ENCODE results near the gene HNRNPH2.

Gene HNRNPH2

DNA sequence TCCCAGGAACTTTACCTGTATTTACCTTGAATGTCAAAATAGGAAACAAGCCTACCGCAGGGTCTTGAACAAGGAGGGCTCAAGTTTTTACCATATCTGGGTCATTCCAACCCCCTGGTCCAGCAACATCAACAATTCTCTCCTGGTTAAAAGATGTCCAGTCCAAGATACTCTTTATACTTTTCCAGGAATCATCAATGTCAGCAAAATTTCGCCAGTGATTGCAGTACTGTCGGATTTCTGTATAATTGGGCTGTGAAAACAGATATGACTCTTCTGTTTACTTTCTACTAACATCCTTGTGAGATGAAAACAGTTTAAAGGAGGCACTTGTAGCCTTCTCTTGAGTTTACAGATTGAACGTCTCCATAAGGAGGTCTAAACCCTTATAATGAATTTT, 9.3 kb upstream of the HNRNPH2 start:
- no peak for DNase-seq

DNA sequence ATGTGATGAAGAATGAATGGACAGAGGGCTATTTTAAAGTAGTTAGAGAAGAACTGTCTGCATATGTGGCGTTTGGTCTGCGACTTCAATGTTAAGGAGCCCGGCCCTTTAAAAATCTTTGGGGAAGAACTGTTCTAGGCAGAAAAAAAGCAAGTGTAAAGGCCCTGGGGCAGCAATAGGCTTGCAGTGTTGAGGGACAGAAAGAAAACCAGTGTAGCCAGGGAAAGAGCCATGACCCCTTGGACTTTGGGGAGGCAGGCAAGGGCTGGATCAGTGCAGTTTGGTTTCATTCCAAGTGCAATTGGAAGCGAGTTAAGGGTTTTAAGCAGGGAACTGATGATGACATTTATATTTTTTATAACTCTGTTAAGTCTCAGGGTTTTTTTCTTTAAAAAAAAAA, 8.2 kb upstream of the HNRNPH2 start:
- DNase-seq: no peak

DNA sequence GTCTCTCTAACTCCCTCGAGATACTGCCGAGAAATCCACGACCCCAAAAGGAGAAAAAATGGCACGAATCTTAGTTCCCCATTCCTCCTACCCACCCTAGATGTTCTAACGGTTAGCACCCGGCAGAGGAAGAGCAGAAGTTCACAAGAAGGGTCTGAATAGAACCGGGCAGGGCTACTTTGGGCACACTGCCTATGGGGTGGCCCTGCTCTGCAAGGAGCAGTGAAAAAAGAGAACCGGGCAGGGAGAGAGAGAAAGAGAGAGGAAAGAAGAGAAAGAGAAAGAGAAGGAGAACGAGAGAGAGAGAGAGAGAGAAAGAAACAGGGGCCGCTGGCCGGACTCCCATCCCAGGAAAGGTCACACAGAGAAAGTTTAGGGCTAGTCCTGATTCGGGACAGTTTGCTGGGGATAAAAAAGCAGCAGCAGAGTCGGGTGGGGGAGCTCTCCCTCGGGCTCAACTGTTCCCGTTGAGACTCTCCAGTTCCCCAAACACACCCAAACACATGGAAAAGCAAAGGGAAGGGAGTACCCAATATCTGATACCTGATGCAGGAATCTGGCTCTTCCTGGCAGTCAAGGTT, 765 bp upstream of the HNRNPH2 start:
- DNase-seq: peak; percentile 1

DNA sequence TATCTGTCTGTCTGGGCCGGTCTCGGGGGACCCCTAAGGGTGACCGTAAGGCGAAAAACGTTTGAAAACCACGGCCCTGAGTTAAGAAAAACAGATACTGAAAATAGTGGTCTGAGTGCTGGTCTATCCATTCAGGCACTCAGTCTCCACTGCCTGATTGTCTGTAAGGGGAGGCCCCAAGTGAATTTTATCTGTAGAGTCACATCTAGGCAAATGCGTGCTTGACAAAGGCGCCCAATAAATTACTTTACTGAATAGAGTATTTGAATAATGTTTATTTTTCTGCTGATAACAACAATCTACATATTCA, 465 bp downstream of the HNRNPH2 start:
- no peak for DNase-seq

DNA sequence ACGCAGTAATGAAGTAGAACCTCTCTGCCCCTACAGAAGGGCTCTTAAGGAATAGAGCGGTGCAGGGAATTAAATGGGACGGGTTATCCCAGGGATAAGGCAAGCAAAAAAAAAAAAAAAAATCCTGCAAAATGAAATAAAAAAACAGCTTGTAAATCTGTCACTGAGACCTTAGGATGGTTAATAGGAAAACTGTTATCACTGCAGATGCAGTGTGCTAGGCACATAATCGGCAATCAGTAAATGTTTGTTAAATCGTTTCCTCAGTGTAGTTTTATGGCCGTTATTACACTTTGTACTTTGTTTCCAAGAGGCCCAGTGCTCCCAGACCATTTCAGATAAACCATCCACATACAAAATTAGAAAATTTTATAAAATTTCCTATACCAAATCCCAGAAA, 1.0 kb downstream of the HNRNPH2 start:
- DNase-seq: peak; percentile 23

DNA sequence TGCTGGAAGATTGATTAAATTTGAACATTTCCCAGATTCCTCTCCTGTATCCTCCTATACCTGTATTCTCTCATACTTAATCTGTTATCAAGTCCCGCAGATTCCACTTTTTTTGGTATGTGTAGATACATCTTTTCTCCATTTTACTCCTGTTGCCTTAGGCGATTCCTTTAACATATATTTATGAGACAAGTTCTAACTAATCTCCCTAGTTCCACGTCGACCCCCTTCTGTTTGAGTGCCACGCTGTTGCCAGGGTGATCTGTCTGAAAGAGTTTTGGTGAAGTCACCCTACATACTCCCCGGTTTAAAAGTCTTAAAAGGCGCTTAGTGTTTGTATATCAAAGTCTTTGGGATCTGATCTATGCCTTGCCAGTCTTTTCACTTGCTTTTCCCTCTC, 2.4 kb downstream of the HNRNPH2 start:
- DNase-seq: peak; percentile 1

DNA sequence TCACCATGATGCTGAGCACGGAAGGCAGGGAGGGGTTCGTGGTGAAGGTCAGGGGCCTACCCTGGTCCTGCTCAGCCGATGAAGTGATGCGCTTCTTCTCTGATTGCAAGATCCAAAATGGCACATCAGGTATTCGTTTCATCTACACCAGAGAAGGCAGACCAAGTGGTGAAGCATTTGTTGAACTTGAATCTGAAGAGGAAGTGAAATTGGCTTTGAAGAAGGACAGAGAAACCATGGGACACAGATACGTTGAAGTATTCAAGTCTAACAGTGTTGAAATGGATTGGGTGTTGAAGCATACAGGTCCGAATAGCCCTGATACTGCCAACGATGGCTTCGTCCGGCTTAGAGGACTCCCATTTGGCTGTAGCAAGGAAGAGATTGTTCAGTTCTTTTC, 4.0 kb downstream of the HNRNPH2 start:
- DNase-seq: no peak

DNA sequence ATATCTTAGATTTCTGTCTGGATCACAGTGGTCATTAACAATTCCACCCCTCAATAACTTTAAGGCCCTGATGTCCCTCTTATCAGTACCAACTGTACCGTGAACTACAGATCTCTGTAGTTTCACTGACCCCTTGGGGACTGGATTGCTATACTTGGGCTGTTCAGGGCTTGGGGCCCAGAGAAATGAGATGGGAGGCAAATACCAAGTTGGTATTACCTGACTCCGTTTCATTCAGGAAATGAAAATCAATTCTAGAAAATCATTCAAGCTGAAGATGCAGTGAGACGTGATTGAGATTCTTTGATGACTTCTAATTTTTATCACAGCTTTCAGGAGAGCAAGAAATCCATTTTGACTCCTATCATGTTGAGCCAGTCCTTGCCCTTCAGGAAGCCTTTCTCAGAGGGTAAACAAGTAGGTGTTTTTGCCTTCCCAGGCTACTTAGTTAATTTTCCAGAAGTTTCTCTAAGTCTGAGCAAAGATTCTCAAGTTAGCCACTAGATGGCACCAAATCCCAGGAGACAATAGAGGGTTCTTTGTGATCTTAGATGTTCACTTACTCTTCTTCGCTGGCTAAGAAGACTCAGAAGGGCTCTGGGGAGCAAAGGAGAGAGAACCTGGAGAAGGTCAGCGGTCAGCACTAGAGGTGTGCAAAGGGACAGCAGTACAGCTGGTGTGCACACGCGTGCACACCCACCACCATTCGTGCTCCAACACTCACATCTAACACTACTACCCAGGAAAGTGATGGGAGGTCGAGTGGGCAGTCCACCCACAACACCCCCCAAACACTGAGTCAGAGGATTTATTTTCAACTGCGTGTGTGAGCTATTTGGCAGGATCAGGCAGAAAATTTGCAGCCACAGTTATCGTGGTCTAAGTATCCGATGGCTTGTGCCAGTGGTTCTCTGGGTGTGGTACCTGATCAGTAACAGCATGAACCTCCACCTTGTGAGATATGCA, 7.4 kb downstream of the HNRNPH2 start:
- DNase-seq: peak; percentile 67

DNA sequence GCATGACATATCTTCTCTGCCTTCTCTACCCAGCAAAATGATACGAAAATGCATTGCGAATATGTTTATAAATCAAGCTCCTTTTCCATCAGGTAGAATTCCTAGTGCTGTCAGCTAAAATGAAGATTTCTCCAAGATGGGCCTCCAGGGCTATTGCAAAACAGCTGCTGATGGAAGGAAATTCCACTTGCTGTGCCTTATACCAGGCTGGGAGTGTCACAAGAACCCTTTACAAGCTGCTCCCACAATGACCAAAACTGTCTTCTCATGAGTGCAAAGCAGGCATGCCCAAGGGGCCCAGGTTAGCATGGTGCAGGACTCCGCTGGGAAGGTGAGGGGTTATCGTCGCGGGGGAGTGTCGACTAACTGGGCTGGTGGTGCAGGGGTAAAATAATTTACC, 8.7 kb downstream of the HNRNPH2 start:
- no peak for DNase-seq

DNA sequence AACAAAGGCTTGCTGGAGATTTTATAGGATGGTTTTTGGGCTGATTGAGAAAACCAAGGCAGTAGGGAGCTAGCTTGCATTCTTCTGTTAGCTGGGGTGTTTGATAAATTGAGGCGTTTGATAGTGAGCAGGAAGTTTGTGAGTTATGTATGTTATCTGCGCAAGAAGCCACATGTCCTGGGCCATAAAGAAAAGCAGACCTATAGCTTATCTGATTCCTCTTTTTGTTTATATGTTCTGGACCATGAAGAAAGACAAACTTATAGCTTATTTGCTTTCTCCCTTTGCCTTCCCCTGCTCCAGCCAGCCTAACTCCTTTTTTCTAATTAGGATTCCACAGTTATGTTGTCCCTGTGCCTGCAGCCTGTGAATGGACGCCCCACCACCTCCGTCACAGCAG, 9.2 kb downstream of the HNRNPH2 start:
- no peak for DNase-seq

DNA sequence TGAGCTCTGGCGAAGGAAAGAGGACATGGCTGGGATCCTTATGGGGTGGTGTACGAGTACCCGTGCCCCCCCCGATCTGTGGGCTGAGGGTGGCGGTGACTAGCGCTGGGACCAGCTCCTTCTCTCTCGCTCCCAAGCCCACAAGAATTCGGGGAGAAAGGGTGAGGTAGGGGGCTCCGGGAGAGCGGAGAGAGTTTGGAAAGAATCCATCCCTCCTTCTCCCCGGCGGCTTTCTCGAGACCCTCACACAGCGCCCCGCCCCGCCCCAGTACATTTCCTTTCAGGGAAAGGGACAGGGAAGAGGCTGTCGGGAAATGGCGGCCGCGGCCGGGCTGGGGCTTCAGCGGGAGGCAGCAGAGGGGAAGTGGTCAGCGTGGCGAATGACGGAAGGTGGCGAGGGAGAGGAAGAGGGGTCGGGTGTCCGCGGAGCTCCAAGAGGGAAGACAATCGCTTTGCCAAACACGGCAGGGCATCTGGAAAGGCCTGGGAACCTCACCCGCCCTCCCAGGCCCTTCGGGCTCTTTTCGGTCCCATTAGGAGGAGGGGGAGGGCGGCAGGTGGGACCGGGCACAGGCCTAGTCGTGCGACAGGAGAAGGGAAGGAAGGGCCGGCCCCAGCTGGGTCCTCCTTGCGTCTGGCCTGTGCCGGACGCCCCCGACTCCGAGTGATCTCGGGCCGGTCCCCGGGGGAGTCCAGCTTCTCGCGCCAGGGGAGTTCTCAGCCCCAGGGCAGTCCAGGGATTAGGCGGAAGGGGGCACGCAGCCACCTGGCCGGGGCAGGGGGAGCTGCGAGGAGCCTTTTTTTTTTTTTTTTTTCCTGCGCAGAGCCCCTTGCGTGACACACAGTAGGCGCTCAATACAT, 10.2 kb downstream of the HNRNPH2 start:
- DNase-seq: peak; percentile 72

DNA sequence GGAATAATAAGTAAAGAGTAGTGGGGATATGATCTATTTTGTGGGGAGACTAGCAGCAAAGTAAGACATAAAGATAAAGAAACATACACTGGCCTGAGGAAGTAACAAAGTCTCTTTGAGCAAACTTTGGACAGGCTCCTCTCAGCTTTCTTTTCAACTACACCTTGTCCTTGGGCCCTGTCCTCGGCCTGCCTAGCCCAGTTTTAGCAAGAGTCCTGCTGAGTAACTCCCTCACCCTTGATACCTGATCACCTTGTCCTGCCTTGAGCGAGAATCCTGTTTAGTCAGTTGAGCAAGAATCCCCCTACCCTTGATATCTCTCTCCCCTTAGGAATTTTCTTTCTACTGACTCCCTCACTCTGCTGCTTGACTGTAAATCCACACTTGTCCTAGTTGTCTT, 11.5 kb downstream of the HNRNPH2 start:
- DNase-seq: no peak

DNA sequence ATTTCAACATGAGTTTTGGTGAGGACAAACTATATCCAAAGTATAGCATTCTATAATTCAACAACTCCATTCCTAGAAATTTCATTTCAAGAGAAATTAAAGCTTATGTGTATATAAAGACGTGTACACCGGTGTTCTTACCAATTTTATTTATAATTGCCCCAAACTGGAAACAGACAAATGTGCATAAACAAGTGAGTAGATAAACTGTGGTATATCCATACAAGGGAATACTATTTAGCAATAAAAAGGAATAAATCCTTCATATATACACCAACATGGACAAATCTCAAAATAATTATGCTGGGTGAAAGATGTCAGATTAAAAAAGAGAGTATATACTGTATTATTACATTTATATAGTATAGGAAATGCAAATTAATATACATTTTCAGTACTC, 19.9 kb downstream of the HNRNPH2 start:
- DNase-seq: no peak

DNA sequence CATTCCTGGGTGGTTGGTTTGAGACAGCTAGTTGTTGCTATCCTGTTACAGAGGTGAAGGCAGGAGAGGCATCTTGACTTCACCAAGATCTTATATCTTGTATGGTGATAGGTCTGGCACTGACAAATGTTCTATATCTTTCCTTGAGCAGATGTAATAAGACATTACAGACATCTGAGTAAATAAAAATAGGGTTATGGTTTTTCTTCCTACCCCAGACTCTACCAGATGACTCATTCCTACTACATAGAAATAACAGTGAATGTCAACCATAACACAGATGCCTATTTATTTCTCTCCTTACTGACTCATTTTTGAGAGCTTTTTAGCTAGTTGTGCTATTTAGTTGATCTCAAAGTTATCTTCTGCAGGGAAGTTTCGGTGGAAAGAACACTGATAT, 21.9 kb downstream of the HNRNPH2 start:
- DNase-seq: no peak

DNA sequence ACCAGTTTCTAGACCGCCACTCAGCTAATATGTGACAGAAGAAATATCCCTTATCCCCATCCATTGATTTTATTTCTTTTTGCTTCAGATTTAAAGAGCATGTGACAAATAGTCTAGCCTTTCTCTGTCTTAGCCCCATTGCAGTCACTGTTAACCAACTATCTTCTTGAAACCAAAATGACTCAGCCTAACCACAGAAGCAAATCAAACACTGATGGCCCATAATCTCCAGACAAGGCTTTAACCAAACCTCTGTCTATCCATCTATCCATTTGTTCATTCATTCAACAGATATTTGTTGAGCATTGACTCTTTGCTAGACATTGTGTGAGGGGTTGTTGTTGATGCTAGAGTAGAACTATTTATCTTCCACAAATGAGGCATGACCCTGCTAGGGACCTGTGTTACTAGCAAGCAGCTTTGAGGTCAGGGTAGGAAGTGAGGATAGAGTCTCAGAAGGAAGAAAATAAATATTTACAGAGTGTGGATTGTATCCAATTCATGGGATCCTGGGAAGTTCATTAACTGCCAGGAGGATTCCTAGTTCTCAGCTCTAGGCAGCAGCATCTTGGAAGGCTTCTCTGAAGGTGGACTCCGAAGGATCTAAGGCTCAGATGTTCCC, 22.5 kb downstream of the HNRNPH2 start:
- DNase-seq: no peak

DNA sequence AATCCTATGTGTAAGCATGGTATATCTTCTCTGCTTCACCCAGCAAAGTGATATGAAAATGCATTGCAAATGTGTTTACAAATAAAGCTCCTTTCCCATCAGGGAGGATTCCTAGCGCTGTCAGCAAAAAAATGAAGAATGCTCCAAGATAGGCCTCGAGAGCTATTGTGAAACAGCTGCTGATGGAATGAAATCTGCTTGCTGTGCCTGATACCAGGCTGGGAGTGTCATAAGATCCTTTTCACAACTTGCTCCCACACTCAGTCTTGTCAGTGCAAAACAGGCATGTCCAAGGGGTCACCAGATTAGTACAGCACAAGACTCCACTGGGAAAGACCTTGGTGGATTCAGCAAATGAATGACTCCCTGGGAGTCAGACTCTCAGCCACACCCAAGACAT, 34.1 kb downstream of the HNRNPH2 start:
- no peak for DNase-seq

DNA sequence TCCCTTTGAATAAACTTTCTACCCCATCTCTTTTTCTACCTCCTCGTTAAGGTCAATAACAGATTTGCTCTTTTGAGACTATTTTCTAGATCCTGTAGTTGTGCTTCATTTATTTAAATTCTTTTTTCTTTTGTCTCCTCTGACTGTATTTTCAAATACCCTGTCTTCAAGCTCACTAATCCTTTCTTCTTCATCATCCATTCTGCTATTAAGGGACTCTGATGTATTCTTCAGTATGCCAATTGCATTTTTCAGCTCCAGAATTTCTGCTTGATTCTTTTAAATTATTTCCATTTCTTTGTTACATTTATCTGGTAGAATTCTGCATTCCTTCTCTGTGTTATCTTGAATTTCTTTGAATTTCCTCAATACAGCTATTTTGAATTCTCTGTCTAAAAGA, 41.3 kb downstream of the HNRNPH2 start:
- no peak for DNase-seq

DNA sequence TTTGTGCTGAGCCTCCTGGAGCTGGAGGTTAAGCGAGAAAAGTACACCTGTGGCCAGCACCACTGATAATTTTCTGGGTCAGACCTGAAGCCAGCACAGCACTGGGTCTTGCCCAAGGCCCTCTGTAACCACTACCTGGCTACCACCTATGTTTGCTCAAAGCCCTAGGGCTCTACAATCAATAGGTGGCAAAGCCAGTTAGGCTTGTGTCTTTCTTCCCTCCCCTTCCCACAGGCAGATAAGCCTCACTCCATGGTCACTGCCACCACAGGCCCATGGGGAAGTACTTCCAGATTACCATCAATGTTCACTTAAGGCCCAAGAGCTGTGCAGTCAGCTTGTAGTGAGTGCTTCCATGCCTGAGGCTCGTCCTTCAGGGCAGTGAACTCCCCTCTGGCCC, 42.1 kb downstream of the HNRNPH2 start:
- no peak for DNase-seq

DNA sequence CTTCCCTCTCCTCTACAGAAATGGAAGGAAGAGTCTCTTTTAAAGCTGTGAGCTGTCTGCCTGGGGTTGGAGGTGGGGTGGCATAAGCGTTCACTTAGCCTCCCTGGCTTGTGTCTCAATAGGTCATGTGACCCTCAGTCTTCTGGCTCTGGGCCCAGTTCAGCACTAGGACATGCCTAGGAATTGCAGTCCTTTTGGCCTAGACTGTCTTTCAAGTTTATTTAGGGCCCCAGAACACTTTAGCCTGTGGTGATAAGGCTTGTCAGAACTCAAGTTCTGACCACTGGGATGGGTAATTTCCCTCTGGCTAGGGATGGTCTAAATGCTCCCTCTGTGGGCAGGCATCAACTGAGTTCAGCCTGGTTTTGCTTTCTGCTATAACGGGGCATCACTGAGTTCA, 42.9 kb downstream of the HNRNPH2 start:
- DNase-seq: no peak

DNA sequence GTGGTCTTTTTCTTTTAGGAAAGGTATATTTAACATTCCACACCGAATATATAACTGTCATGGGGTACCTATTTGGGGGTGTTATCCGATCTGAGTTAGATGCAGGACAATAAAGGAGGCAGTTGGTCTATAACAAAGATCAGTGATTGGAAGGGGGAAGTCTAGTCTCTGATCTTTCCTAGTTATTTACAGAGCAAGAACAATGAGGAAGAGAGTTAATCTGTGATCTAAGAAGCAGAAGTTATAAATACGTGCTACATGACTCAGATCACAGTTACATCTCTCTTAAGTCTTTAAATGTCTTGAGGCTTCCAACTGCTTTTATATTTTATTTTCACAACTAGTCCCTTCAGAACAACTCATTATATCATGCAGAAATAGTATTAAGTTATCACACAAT, 44.0 kb downstream of the HNRNPH2 start:
- DNase-seq: no peak

DNA sequence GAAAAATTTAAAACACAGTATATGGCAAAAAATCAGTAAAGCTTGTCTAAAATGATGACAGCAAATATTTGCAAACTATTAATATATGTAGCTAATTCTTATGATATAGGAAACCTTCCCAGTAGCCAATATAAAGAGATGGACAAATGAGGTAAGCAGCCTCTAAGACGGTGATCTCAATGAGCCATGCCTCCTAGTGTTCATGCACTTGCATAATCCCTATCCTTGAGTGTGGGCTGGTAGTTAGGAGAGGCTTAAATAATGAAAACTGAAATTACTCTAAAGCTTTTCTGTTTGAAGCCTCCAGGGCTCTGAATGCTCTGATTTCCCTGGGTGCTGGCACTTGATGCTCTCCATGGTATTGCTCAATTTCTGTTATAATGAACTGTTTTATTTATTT, 52.6 kb downstream of the HNRNPH2 start:
- no peak for DNase-seq

DNA sequence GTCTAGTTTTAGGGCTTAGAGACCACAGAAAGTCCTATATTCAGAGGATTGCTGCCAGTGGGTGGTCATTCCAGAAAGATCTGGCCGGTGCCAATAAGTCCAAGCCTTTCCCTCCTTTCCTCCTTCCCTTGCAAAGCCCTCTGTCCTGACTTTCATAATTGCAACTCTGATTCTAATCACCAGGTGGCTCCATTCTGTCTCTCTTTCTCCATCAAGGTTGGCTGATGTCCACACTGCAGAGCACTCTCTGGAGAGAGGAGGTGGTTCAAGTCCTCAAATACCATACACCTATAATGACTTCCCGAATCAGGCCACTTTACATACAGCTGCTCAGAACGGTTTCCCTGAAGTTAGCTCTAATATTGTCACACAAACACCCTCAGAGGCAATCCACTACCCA, 54.9 kb downstream of the HNRNPH2 start:
- peak; percentile 33 for DNase-seq

All from NCI-H69 (cell line).